HepG2 (cell line): ENCODE measurements around the gene GALNT16. TPM values are rescaled to one million over a fixed set of nuclear protein-coding genes. Genes with fewer than 3 reads are reported as not detected.
A peak's percentile ranks its signal among the peaks of the same experiment; 100 is the strongest.

Source experiments
- CEBPG ChIP-seq: IDR thresholded peaks from 2 replicates; pipeline ENCODE4 v1.6.1; 2016
- CTCF ChIP-seq: sonication (generic); formaldehyde crosslinking; IDR thresholded peaks from 2 replicates; pipeline ENCODE4 v1.5.0; 2020; ENCODE audit warnings: mild to moderate bottlenecking, missing genetic modification reagents, moderate library complexity
- GLI4 ChIP-seq: sonication (generic); formaldehyde crosslinking; IDR thresholded peaks from 2 replicates; pipeline ENCODE4 v1.5.1; 2020; ENCODE audit warnings: missing genetic modification reagents, mild to moderate bottlenecking, moderate library complexity, borderline replicate concordance
- PATZ1 ChIP-seq: sonication (generic); formaldehyde crosslinking; IDR thresholded peaks from 2 replicates; pipeline ENCODE4 v1.4.0; 2020; ENCODE audit warnings: missing genetic modification reagents
- POLR2AphosphoS2 ChIP-seq: IDR thresholded peaks from 2 replicates; pipeline ENCODE4 v1.6.1; 2011; ENCODE audit warnings: low read depth, low read length, improper control_type of control experiment
- SALL2 ChIP-seq: sonication (generic); formaldehyde crosslinking; IDR thresholded peaks from 2 replicates; pipeline ENCODE4 v1.8.1; 2023; ENCODE audit warnings: mild to moderate bottlenecking, missing genetic modification reagents, inconsistent platforms
- UBTF ChIP-seq: sonication (generic); formaldehyde crosslinking; IDR thresholded peaks from 2 replicates; pipeline ENCODE4 v1.4.0; 2020; ENCODE audit warnings: mild to moderate bottlenecking, missing genetic modification reagents
- ZFX ChIP-seq: sonication (generic); formaldehyde crosslinking; IDR thresholded peaks from 2 replicates; pipeline ENCODE4 v1.4.0; 2020; ENCODE audit warnings: mild to moderate bottlenecking, low read depth, missing genetic modification reagents, moderate library complexity
- ZNF589 ChIP-seq: sonication (generic); formaldehyde crosslinking; conservative IDR thresholded peaks from 2 replicates; pipeline ENCODE4 v1.8.0; 2022; ENCODE audit warnings: mild to moderate bottlenecking, moderate library complexity, missing genetic modification reagents
- ZNF768 ChIP-seq: sonication (generic); formaldehyde crosslinking; IDR thresholded peaks from 2 replicates; pipeline ENCODE4 v1.4.0; 2020; ENCODE audit warnings: missing genetic modification reagents
- ZNF780A ChIP-seq: sonication (generic); formaldehyde crosslinking; IDR thresholded peaks from 2 replicates; pipeline ENCODE4 v1.8.0; 2022; ENCODE audit warnings: mild to moderate bottlenecking, missing genetic modification reagents, moderate library complexity
- polyA plus RNA-seq, 8 experiments: library from polyadenylated mRNA; depleted of rRNA in 3 of 8; stranded (reverse) in 7 of 8; unstranded in 1 of 8; fragments of >200 nt; fragmentation: Illumina TruSeq in 4 of 8; extraction: Trizol in 4 of 8; gene quantifications; 2 replicates each; pipeline versions ENCODE4 v1.2.1 to v1.2.3, GENCODE V29; 2011 to 2016; ENCODE audit warnings: low read depth in 4 of 8, missing spikeins in 1 of 8, mixed read lengths in 1 of 8; ENCODE audit not compliant: insufficient read depth in 1 of 8
- total RNA-seq, 5 experiments: library from RNA; depleted of rRNA; stranded (reverse); fragments of >200 nt; fragmentation: Illumina TruSeq; extraction: Trizol; gene quantifications; 2 replicates each; pipeline ENCODE4 v1.2.3, GENCODE V29; 2016; ENCODE audit warnings: low read depth in 1 of 5
- TF ChIP-seq, protein P1 (sequence below): sonication (generic); formaldehyde crosslinking; IDR thresholded peaks from 2 replicates; pipeline ENCODE4 v1.5.0; 2020; ENCODE audit warnings: mild to moderate bottlenecking, missing genetic modification reagents, borderline replicate concordance
- TF ChIP-seq, protein P2 (sequence below): sonication (generic); formaldehyde crosslinking; IDR thresholded peaks from 2 replicates; pipeline ENCODE4 v1.4.0; 2020; ENCODE audit warnings: low read depth, mild to moderate bottlenecking, missing genetic modification reagents
- TF ChIP-seq, protein P3 (sequence below): sonication (generic); formaldehyde crosslinking; IDR thresholded peaks from 2 replicates; pipeline ENCODE4 v1.4.0; 2020; ENCODE audit warnings: missing genetic modification reagents

Gene GALNT16
- total and polyA plus RNA-seq, 2 of the 13 experiments (the other 11 are each of a cell fraction or from before 2014, with no cell fraction given) = 0.54 to 0.82 TPM

- TF ChIP-seq CTCF = no peak
- peak; percentile 64; the same call in 1 of the 2 replicates for TF ChIP-seq ZNF768 (CRISPR knock-in tag)
- TF ChIP-seq POLR2AphosphoS2 = 0 out of 2 replicates have a peak, but pooled peaks have one; percentile 70
- peak; percentile 73; the same call in 1 of the 2 replicates for TF ChIP-seq ZNF589 (CRISPR knock-in tag)
- peak; percentile 99 for TF ChIP-seq ZFX
- TF ChIP-seq CEBPG (CRISPR knock-in tag) = peak; percentile 19
- TF ChIP-seq, protein P1, sequence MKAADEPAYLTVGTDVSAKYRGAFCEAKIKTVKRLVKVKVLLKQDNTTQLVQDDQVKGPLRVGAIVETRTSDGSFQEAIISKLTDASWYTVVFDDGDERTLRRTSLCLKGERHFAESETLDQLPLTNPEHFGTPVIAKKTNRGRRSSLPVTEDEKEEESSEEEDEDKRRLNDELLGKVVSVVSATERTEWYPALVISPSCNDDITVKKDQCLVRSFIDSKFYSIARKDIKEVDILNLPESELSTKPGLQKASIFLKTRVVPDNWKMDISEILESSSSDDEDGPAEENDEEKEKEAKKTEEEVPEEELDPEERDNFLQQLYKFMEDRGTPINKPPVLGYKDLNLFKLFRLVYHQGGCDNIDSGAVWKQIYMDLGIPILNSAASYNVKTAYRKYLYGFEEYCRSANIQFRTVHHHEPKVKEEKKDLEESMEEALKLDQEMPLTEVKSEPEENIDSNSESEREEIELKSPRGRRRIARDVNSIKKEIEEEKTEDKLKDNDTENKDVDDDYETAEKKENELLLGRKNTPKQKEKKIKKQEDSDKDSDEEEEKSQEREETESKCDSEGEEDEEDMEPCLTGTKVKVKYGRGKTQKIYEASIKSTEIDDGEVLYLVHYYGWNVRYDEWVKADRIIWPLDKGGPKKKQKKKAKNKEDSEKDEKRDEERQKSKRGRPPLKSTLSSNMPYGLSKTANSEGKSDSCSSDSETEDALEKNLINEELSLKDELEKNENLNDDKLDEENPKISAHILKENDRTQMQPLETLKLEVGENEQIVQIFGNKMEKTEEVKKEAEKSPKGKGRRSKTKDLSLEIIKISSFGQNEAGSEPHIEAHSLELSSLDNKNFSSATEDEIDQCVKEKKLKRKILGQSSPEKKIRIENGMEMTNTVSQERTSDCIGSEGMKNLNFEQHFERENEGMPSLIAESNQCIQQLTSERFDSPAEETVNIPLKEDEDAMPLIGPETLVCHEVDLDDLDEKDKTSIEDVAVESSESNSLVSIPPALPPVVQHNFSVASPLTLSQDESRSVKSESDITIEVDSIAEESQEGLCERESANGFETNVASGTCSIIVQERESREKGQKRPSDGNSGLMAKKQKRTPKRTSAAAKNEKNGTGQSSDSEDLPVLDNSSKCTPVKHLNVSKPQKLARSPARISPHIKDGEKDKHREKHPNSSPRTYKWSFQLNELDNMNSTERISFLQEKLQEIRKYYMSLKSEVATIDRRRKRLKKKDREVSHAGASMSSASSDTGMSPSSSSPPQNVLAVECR = peak; percentile 87
- 0 out of 2 replicates have a peak, but pooled peaks have one; percentile 46 for TF ChIP-seq ZNF780A (CRISPR knock-in tag)
- peak; percentile 45; the same call in 1 of the 2 replicates for TF ChIP-seq PATZ1 (CRISPR knock-in tag)
- TF ChIP-seq GLI4 (CRISPR knock-in tag) = peak; percentile 84; the same call in 1 of the 2 replicates
- TF ChIP-seq UBTF = peak; percentile 57
- TF ChIP-seq, protein P2, sequence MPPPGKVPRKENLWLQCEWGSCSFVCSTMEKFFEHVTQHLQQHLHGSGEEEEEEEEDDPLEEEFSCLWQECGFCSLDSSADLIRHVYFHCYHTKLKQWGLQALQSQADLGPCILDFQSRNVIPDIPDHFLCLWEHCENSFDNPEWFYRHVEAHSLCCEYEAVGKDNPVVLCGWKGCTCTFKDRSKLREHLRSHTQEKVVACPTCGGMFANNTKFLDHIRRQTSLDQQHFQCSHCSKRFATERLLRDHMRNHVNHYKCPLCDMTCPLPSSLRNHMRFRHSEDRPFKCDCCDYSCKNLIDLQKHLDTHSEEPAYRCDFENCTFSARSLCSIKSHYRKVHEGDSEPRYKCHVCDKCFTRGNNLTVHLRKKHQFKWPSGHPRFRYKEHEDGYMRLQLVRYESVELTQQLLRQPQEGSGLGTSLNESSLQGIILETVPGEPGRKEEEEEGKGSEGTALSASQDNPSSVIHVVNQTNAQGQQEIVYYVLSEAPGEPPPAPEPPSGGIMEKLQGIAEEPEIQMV = no peak
- TF ChIP-seq, protein P3, sequence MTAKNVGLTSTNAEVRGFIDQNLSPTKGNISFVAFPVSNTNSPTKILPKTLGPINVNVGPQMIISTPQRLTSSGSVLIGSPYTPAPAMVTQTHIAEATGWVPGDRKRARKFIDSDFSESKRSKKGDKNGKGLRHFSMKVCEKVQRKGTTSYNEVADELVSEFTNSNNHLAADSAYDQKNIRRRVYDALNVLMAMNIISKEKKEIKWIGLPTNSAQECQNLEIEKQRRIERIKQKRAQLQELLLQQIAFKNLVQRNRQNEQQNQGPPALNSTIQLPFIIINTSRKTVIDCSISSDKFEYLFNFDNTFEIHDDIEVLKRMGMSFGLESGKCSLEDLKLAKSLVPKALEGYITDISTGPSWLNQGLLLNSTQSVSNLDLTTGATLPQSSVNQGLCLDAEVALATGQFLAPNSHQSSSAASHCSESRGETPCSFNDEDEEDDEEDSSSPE (CRISPR knock-in tag) = peak; percentile 78; the same call in 1 of the 2 replicates
- no peak for TF ChIP-seq SALL2 (CRISPR knock-in tag)
Measured at GRCh38 chr14:69398053-69398817, 138.3 kb downstream of the GALNT16 start, which contains the start of the genes ERH and SLC39A9 (continued).
